HCT116 (cell line): ENCODE results near the gene SLC5A10. TPM values are rescaled to one million over a fixed set of nuclear protein-coding genes. Genes with fewer than 3 reads are reported as not detected.

Experiments
- ATAC-seq: fragments of 200-7000 bp; cut with Tn5 transposase; 2 replicates; pipeline ENCODE4 v1.9.1; 2020; ENCODE audit warnings: mild to moderate bottlenecking, moderate library complexity
- BruUV-seq: library from RNA; stranded (reverse); fragments of 400-500 nt; replicated peaks from 2 replicates; lab custom pipeline; 2021; lab: Mats Ljungman, UMichigan
- CTCF ChIA-PET: fragments of 300-600 bp; sonication (Branson Sonifier 250); formaldehyde crosslinking; loops from one replicate; lab custom pipeline; 2021; ENCODE audit warnings: antibody characterized with exemption; lab: Charles Lee
- POLR2A ChIA-PET: fragments of 300-600, 350-600 bp; sonication (Branson Sonifier 250); formaldehyde crosslinking; loops from one replicate; lab custom pipeline; 2021; ENCODE audit warnings: antibody characterized with exemption; lab: Charles Lee
- RAD21 ChIA-PET, 2 experiments: fragments of 300-600 bp; sonication (Branson Sonifier 250); formaldehyde crosslinking; loops; one replicate each; lab custom pipeline; 2023; ENCODE audit warnings: low total read pairs in 2 of 2; ENCODE audit not compliant: uncharacterized antibody in 2 of 2, unreplicated experiment in 2 of 2, low non-redundant PET in 1 of 2; lab: Charles Lee
- DNase-seq: peaks from one replicate; pipeline ENCODE4 v3.0.0-alpha.2; 2010; ENCODE audit warnings: low read depth, low spot score
- H2AFZ ChIP-seq: fragments of 200-600 bp; shearing (Covaris generic), sonication (generic); 2 replicates; pipeline ENCODE4 v1.6.1; 2017; ENCODE audit warnings: low read depth, mixed run types, mixed read lengths, antibody characterized with exemption, low read length; ENCODE audit not compliant: poor library complexity, severe bottlenecking
- H3K27ac ChIP-seq: 2 replicates; pipeline ENCODE4 v1.5.1; 2012; ENCODE audit warnings: low read depth, low read length
- H3K27me3 ChIP-seq: fragments of 200-600 bp; sonication (generic); 2 replicates; pipeline ENCODE4 v1.6.1; 2016; ENCODE audit warnings: mixed run types, low read length, mixed read lengths; ENCODE audit not compliant: insufficient read depth
- H3K36me3 ChIP-seq, 2 experiments: fragments of 200-500 bp in 1 of 2; fragments of 200-600 bp in 1 of 2; sonication (Bioruptor generic) in 1 of 2; sonication (generic) in 1 of 2; 2 replicates each; pipeline versions ENCODE4 v1.5.1 to v1.6.1; 2014 to 2016; ENCODE audit warnings: low read length in 2 of 2, inconsistent platforms in 1 of 2, mixed read lengths in 1 of 2, mixed run types in 1 of 2; ENCODE audit not compliant: insufficient read depth in 2 of 2, control insufficient read depth in 1 of 2
- H3K4me1 ChIP-seq, 2 experiments: fragments of 200-600 bp in 1 of 2; sonication (generic) in 1 of 2; 2 replicates each; pipeline versions ENCODE4 v1.5.1 to v1.6.1; 2012 to 2017; ENCODE audit warnings: low read length in 2 of 2, inconsistent platforms in 1 of 2, mild to moderate bottlenecking in 1 of 2, mixed read lengths in 1 of 2, mixed run types in 1 of 2, moderate library complexity in 1 of 2; ENCODE audit not compliant: insufficient read depth in 2 of 2, control insufficient read depth in 1 of 2
- H3K4me2 ChIP-seq: fragments of 200-600 bp; sonication (generic); 2 replicates; pipeline ENCODE4 v1.6.1; 2017; ENCODE audit warnings: mixed run types, low read length, mixed read lengths
- H3K4me3 ChIP-seq, 2 experiments: fragments of 200-600 bp in 1 of 2; sonication (generic) in 1 of 2; replicated peaks in 1 of 2; 2 replicates each; pipeline ENCODE4 v1.5.1; 2011 to 2016; ENCODE audit warnings: low read length in 2 of 2, control low read depth in 1 of 2, low read depth in 1 of 2, mild to moderate bottlenecking in 1 of 2, mixed read lengths in 1 of 2, mixed run types in 1 of 2
- H3K79me2 ChIP-seq: fragments of 200-600 bp; sonication (generic); 2 replicates; pipeline ENCODE4 v1.6.1; 2017; ENCODE audit warnings: mild to moderate bottlenecking, mixed run types, low read length, moderate library complexity, mixed read lengths; ENCODE audit not compliant: insufficient read depth
- H3K9ac ChIP-seq: fragments of 200-600 bp; sonication (generic); 2 replicates; pipeline ENCODE4 v1.6.1; 2016; ENCODE audit warnings: low read length, mixed read lengths
- H3K9me2 ChIP-seq: fragments of 200-600 bp; sonication (generic), shearing (Covaris generic); 2 replicates; pipeline ENCODE4 v1.6.1; 2017; ENCODE audit warnings: mixed run types, mild to moderate bottlenecking, moderate library complexity; ENCODE audit not compliant: insufficient read depth
- H3K9me3 ChIP-seq, 2 experiments: fragments of 200-500 bp in 1 of 2; fragments of 200-600 bp in 1 of 2; sonication (Bioruptor generic) in 1 of 2; sonication (generic) in 1 of 2; 2 replicates each; pipeline ENCODE4 v1.6.1; 2014 to 2017; ENCODE audit warnings: low read length in 2 of 2, mixed read lengths in 2 of 2, inconsistent platforms in 1 of 2, low read depth in 1 of 2, mild to moderate bottlenecking in 1 of 2, mixed run types in 1 of 2, moderate library complexity in 1 of 2; ENCODE audit not compliant: control insufficient read depth in 1 of 2, insufficient read depth in 1 of 2
- H4K20me1 ChIP-seq: fragments of 200-600 bp; sonication (generic), shearing (Covaris generic); 2 replicates; pipeline ENCODE4 v1.6.1; 2017; ENCODE audit warnings: mixed run types, mild to moderate bottlenecking, moderate library complexity; ENCODE audit not compliant: insufficient read depth
- ATF3 ChIP-seq: IDR thresholded peaks from 2 replicates; pipeline ENCODE4 v1.6.1; 2012
- EGR1 ChIP-seq: IDR thresholded peaks from 2 replicates; pipeline ENCODE4 v1.6.1; 2012; ENCODE audit warnings: low read depth
- EZH2 ChIP-seq: fragments of 200-600 bp; sonication (generic); IDR thresholded peaks from 2 replicates; pipeline ENCODE4 v1.6.1; 2017; ENCODE audit warnings: antibody characterized with exemption, mixed run types
- EZH2phosphoT487 ChIP-seq: fragments of 200-600 bp; IDR thresholded peaks from 2 replicates; pipeline ENCODE4 v1.6.1; 2018; ENCODE audit warnings: antibody characterized with exemption, borderline replicate concordance
- FOSL1 ChIP-seq: IDR thresholded peaks from 2 replicates; pipeline ENCODE4 v1.6.1; 2012; ENCODE audit warnings: low read depth
- JUND ChIP-seq: IDR thresholded peaks from 2 replicates; pipeline ENCODE4 v1.6.1; 2012
- MAX ChIP-seq: IDR thresholded peaks from 2 replicates; pipeline ENCODE4 v1.6.1; 2012
- POLR2AphosphoS5 ChIP-seq: IDR thresholded peaks from 2 replicates; pipeline ENCODE4 v1.6.1; 2011; ENCODE audit warnings: mild to moderate bottlenecking, low read depth, low read length, moderate library complexity
- REST ChIP-seq: IDR thresholded peaks from 2 replicates; pipeline ENCODE4 v1.6.1; 2012; ENCODE audit warnings: low read depth
- SIN3A ChIP-seq: IDR thresholded peaks from 2 replicates; pipeline ENCODE4 v1.6.1; 2012; ENCODE audit warnings: low read depth
- TCF7L2 ChIP-seq: IDR thresholded peaks from 2 replicates; pipeline ENCODE4 v1.7.0; 2011; ENCODE audit warnings: borderline replicate concordance, inconsistent platforms; ENCODE audit not compliant: insufficient read depth, insufficient read length; ENCODE audit errors: extremely low read depth
- YY1 ChIP-seq: IDR thresholded peaks from 2 replicates; pipeline ENCODE4 v1.6.1; 2011; ENCODE audit warnings: low read length, low read depth, moderate library complexity, mild to moderate bottlenecking; ENCODE audit not compliant: insufficient replicate concordance; ENCODE audit errors: extremely low read depth
- ZBTB33 ChIP-seq: IDR thresholded peaks from 2 replicates; pipeline ENCODE4 v1.6.1; 2011; ENCODE audit warnings: mild to moderate bottlenecking, low read length, moderate library complexity; ENCODE audit not compliant: insufficient replicate concordance; ENCODE audit errors: extremely low read depth
- ZFX ChIP-seq: fragments of 450-650 bp; IDR thresholded peaks from 2 replicates; pipeline ENCODE4 v1.6.1; 2017
- ZNF274 ChIP-seq: fragments of 200-500 bp; sonication (Bioruptor generic); IDR thresholded peaks from 2 replicates; pipeline ENCODE4 v1.6.1; 2014; ENCODE audit warnings: mild to moderate bottlenecking, low read depth, low read length, inconsistent platforms
- intact Hi-C: fragments of 100-400 bp; cut with micrococcal nuclease; formaldehyde crosslinking; loops from 2 replicates; pipeline ENCODE4 v1.10.0; 2022
- total RNA-seq: library from RNA; stranded (reverse); gene quantifications from one replicate; pipeline ENCODE4 v1.2.1, GENCODE V29; 2021; ENCODE audit not compliant: unreplicated experiment

Gene SLC5A10
- total RNA-seq, 1 experiment from 2014 or later = not detected

GRCh38 chr17:18949566-18949965, 2.4 kb upstream of the SLC5A10 start:
- no peak for TF ChIP-seq ZNF274
- no peak for TF ChIP-seq ZFX
- no peak for TF ChIP-seq EZH2
- no peak for TF ChIP-seq TCF7L2
- TF ChIP-seq YY1 = no peak
- no peak for TF ChIP-seq SIN3A
- ChIA-PET POLR2A (no interaction called here), RAD21 (no interaction called here), CTCF (no interaction called here)
- Histone ChIP-seq H3K4me2 (no peak overlapping the region), H3K27ac (no peak overlapping the region), H3K36me3 (no peaks in the 10 kb centered on the region), H3K79me2 (no peaks in the 10 kb centered on the region), H3K9ac (no peak overlapping the region), H3K4me1 (no peaks in the 10 kb centered on the region), H3K4me3 (no peak overlapping the region), H2AFZ (no peak overlapping the region), H4K20me1 (no peaks in the 10 kb centered on the region), H3K9me2 (no peaks in the 10 kb centered on the region), H3K9me3 (no peaks in the 10 kb centered on the region), H3K27me3 (no peaks in the 10 kb centered on the region)
- intact Hi-C loops = no loop called here
- DNase-seq (no peak), ATAC-seq (no peak)
- BruUV-seq = no TSS peak

- Histone ChIP-seq H3K4me2 (no peak overlapping the region), H3K4me3 (no peak overlapping the region), H3K9me2 (no peaks in the 10 kb centered on the region), H3K27ac (no peak overlapping the region), H3K9me3 (no peaks in the 10 kb centered on the region), H3K79me2 (no peaks in the 10 kb centered on the region), H3K4me1 (no peaks in the 10 kb centered on the region), H3K36me3 (no peaks in the 10 kb centered on the region), H2AFZ (no peak overlapping the region), H3K27me3 (no peaks in the 10 kb centered on the region), H3K9ac (no peak overlapping the region), H4K20me1 (no peaks in the 10 kb centered on the region)
- BruUV-seq = no TSS peak
- intact Hi-C loops = no loop called here
- ChIA-PET RAD21 (no interaction called here), CTCF (no interaction called here), POLR2A (no interaction called here)
- no peak for ATAC-seq
- no peak for DNase-seq
- no peak for TF ChIP-seq ZBTB33
- TF ChIP-seq YY1 = no peak
- TF ChIP-seq REST = no peak
- TF ChIP-seq POLR2AphosphoS5 = no peak
- TF ChIP-seq ATF3 = no peak
- no peak for TF ChIP-seq JUND
- no peak for TF ChIP-seq EZH2phosphoT487
- no peak for TF ChIP-seq EGR1
- no peak for TF ChIP-seq FOSL1
- TF ChIP-seq MAX = no peak
Measured at GRCh38 chr17:18950346-18950745, 1.6 kb upstream of the SLC5A10 start.
